Aorta (tissue), 4 donors: Measurements from ENCODE around the gene BLM. TPM values are rescaled to one million over a fixed set of nuclear protein-coding genes. Genes with fewer than 3 reads are reported as not detected.

Experiments
- polyA plus RNA-seq, 2 donors: library from polyadenylated mRNA; stranded (reverse); fragments of 200-250 nt; gene quantifications; one replicate each; pipeline ENCODE4 v1.2.3, GENCODE V29; 2013
- total RNA-seq, 2 donors: library from RNA; stranded (reverse); fragmentation: NEBNext Ultra II Directional; extraction: Animal tissue kit (Norgen Biotek cat#: 25700); gene quantifications; one replicate each; pipeline ENCODE4 v1.2.1, GENCODE V29; 2021
- donor health status: healthy with polysubstance abuse.
- donor health status: Bipolar disorder and iron deficiency.
- donor health status: DM: no; HTN: no; CAD: no.
- donor health status: DM: yes; HTN: yes; CAD: no.

Gene BLM
- total and polyA plus RNA-seq, 4 donors, result 0.94 to 3.2 (median 1.5) TPM; not detected in 1

Other genes with a start within 250 kb of the BLM start
- 10 to 100 TPM; 60.8 to 82.2 TPM for gene CRTC3, start 187.4 kb upstream of the BLM start, total RNA-seq
- gene CRTC3, start 187.4 kb upstream of the BLM start, polyA plus RNA-seq, result 10 to 100 TPM; 12.9 to 27.2 TPM
- 10 to 100 TPM; 62.3 to 65.8 TPM for gene FURIN, start 151.2 kb downstream of the BLM start, total RNA-seq
- gene FURIN, start 151.2 kb downstream of the BLM start, polyA plus RNA-seq, result 10 to 100 TPM; 20.9 to 26.0 TPM
- 10 to 100 TPM; 39.8 to 68.3 TPM for gene FES, start 167.2 kb downstream of the BLM start, total RNA-seq
- gene FES, start 167.2 kb downstream of the BLM start, polyA plus RNA-seq, result 10 to 100 TPM; 11.6 to 26.4 TPM
- 10 to 100 TPM; 56.7 to 82.4 TPM for gene MAN2A2, start 186.0 kb downstream of the BLM start, total RNA-seq
- 10 to 100 TPM; 19.2 to 49.2 TPM for gene MAN2A2, start 186.0 kb downstream of the BLM start, polyA plus RNA-seq
- 1 to 10 TPM; 7.3 to 7.7 TPM for gene HDDC3, start 215.2 kb downstream of the BLM start, total RNA-seq
- gene HDDC3, start 215.2 kb downstream of the BLM start, polyA plus RNA-seq, result 10 to 100 TPM in 1 of 2 donors, 1 to 10 TPM in 1; 6.5 to 15.3 TPM
- 10 to 100 TPM; 65.5 to 90.1 TPM for gene UNC45A, start 217.9 kb downstream of the BLM start, total RNA-seq
- gene UNC45A, start 217.9 kb downstream of the BLM start, polyA plus RNA-seq, result 10 to 100 TPM; 34.6 to 96.7 TPM
- gene RCCD1, start 237.5 kb downstream of the BLM start, total RNA-seq, result 10 to 100 TPM in 1 of 2 donors, 1 to 10 TPM in 1; 5.9 to 12.3 TPM
- gene RCCD1, start 237.5 kb downstream of the BLM start, polyA plus RNA-seq, result 1 to 10 TPM; 3.9 to 8.2 TPM